Tibial nerve (tissue), 3 donors: Measurements from ENCODE around the gene MIF4GD.

ENCODE experiments used
- EP300 ChIP-seq, 2 donors: sonication (generic); formaldehyde crosslinking; IDR thresholded peaks; one replicate each; pipeline ENCODE4 v1.6.1; 2017; ENCODE audit warnings: antibody characterized with exemption in 2 of 2, mild to moderate bottlenecking in 1 of 2
- POLR2A ChIP-seq, 2 donors: fragments of 450-650 bp; IDR thresholded peaks; one replicate each; pipeline ENCODE4 v1.6.1; 2017; ENCODE audit warnings: antibody characterized with exemption in 2 of 2, mild to moderate bottlenecking in 2 of 2, moderate library complexity in 2 of 2

DNA sequence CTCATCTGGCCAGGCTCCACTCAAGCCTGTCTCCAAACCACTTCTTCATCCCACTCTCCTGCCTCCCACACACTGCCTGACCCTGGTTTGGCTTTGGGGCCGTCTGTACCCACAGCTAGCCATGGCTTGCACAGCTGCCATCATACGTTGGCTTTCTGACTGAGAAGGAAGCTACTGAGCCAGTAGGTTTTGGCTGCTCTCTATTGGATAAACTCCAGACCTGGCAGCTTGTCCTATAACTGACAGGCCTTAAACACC is 3.9 kb downstream of the MIF4GD start:
- TF ChIP-seq EP300 (IDR thresholded peaks at IDR 0.05) = no peak
- no peak for TF ChIP-seq POLR2A (IDR thresholded peaks at IDR 0.05)
